Measurements from ENCODE around the gene PLEKHH2. TPM values are rescaled to one million over a fixed set of nuclear protein-coding genes. Genes with fewer than 3 reads are reported as not detected.
A peak's percentile ranks its signal among the peaks of the same experiment; 100 is the strongest.

The PLEKHH2 gene
- total and polyA plus RNA-seq, 2 experiments from 2014 or later, result 5.4 to 6.7 TPM

- Histone ChIP-seq H4K20me1 (replicated peaks; ENCODE audit: insufficient read depth) (no peaks in the 10 kb centered on the region), H3K27me3 (ENCODE audit: insufficient read depth) (no peaks in the 10 kb centered on the region), H3K4me3 (no peak overlapping the region), H3K36me3 (ENCODE audit: insufficient read depth) (no peaks in the 10 kb centered on the region), H3K4me1 (ENCODE audit: insufficient read depth) (no peaks in the 10 kb centered on the region), H3K4me2 (no peak overlapping the region), H3F3A (replicated peaks; ENCODE audit: low read depth) (no peaks in the 10 kb centered on the region), H3K27ac (ENCODE audit: low read depth) (no peak overlapping the region), H2AFZ (no peak overlapping the region), H3K9me2 (ENCODE audit: insufficient read depth) (no peaks in the 10 kb centered on the region), H3K79me2 (replicated peaks; ENCODE audit: insufficient read depth) (no peaks in the 10 kb centered on the region)
- DNase-seq (ENCODE audit: low spot score), result no peak
- H3K4me3 Mint-ChIP-seq, result no peak overlapping the region
- H3K36me3 Mint-ChIP-seq (ENCODE audit: low read depth), result no peaks in the 10 kb centered on the region
- no peak for TF ChIP-seq CREB1 (CRISPR knock-in tag; IDR thresholded peaks at IDR 0.05; ENCODE audit: low read depth)
- no peak for TF ChIP-seq NANOG (IDR thresholded peaks at IDR 0.05; ENCODE audit: borderline replicate concordance)
- no peak for TF ChIP-seq ZNF114 (CRISPR knock-in tag; IDR thresholded peaks at IDR 0.05)
- TF ChIP-seq ZNF462 (CRISPR knock-in tag; IDR thresholded peaks at IDR 0.05), result no peak
- TF ChIP-seq POLR2AphosphoS5 (IDR thresholded peaks at IDR 0.05; ENCODE audit: low read depth), result no peak
- no peak for TF ChIP-seq JUNB (IDR thresholded peaks at IDR 0.05; ENCODE audit: unreplicated experiment)
- no peak for TF ChIP-seq STAT1 (IDR thresholded peaks at IDR 0.05; ENCODE audit: unreplicated experiment)
- H3K27ac Mint-ChIP-seq, result no peak overlapping the region
- H3K9me3 Mint-ChIP-seq, result no peaks in the 10 kb centered on the region
- H3K27me3 Mint-ChIP-seq (ENCODE audit: insufficient read depth, low read depth, poor library complexity), result peaks cover 1% of the 10 kb centered on the region
- no peaks in the 10 kb centered on the region for H3K4me1 Mint-ChIP-seq
- ATAC-seq, result no peak
These were observed 16.4 kb downstream of the PLEKHH2 start for GRCh38 chr2:43653506-43653905.

- H4K20me1 ChIP-seq (replicated peaks; ENCODE audit: insufficient read depth), result no peaks in the 10 kb centered on the region
- ATAC-seq (no peak), DNase-seq (ENCODE audit: low spot score) (no peak)
- Mint-ChIP-seq H3K27me3 (ENCODE audit: insufficient read depth, low read depth, poor library complexity) (no peaks in the 10 kb centered on the region), H3K27ac (no peak overlapping the region), H3K4me3 (no peak overlapping the region), H3K36me3 (ENCODE audit: low read depth) (peaks cover 4% of the 10 kb centered on the region; the same call in 2 of the 3 replicates), H3K9me3 (peaks cover 4% of the 10 kb centered on the region; the same call in 1 of the 3 replicates), H3K4me1 (no peaks in the 10 kb centered on the region)
- no peaks in the 10 kb centered on the region for H3K4me1 ChIP-seq (ENCODE audit: insufficient read depth)
- no peak overlapping the region for H3K4me3 ChIP-seq
- TF ChIP-seq REST (IDR thresholded peaks at IDR 0.05; ENCODE audit: unreplicated experiment) (peak; percentile 42), CREB1 (CRISPR knock-in tag; IDR thresholded peaks at IDR 0.05; ENCODE audit: low read depth) (no peak), EZH2 (IDR thresholded peaks at IDR 0.05; ENCODE audit: low read depth, unreplicated experiment) (no peak), ETS1 (IDR thresholded peaks at IDR 0.05) (no peak), ZNF114 (CRISPR knock-in tag; IDR thresholded peaks at IDR 0.05) (no peak), STAT1 (IDR thresholded peaks at IDR 0.05; ENCODE audit: unreplicated experiment) (no peak)
- H3K36me3 ChIP-seq (ENCODE audit: insufficient read depth), result no peaks in the 10 kb centered on the region; the same call in 1 of the 2 replicates
- no peak overlapping the region for H3K27ac ChIP-seq (ENCODE audit: low read depth)
- no peaks in the 10 kb centered on the region for H3K79me2 ChIP-seq (replicated peaks; ENCODE audit: insufficient read depth)
- H3F3A ChIP-seq (replicated peaks; ENCODE audit: low read depth), result no peaks in the 10 kb centered on the region
- H3K27me3 ChIP-seq (ENCODE audit: insufficient read depth), result no peaks in the 10 kb centered on the region
- no peaks in the 10 kb centered on the region for H3K9me2 ChIP-seq (ENCODE audit: insufficient read depth)
- no peak overlapping the region for H3K4me2 ChIP-seq
- no peak overlapping the region for H2AFZ ChIP-seq
These were observed 20.2 kb downstream of the PLEKHH2 start for GRCh38 chr2:43657241-43657640.
